Fibroblast of mammary gland (primary cell): Measurements from ENCODE around the gene ACOXL.

Source experiments
- DNase-seq: peaks from one replicate; pipeline ENCODE4 v3.0.0-alpha.2; 2010; ENCODE audit warnings: low read depth
- H3K4me3 ChIP-seq: 2 replicates; pipeline ENCODE4 v1.5.1; 2011; ENCODE audit warnings: low read depth, mild to moderate bottlenecking, low read length, moderate library complexity; ENCODE audit not compliant: control insufficient read depth
- TF ChIP-seq, protein P1 (sequence below): conservative IDR thresholded peaks from 2 replicates; pipeline ENCODE4 v1.5.1; 2011; ENCODE audit warnings: low read depth, low read length, inconsistent platforms; ENCODE audit not compliant: control insufficient read depth, insufficient read depth

ACOXL gene

DNA sequence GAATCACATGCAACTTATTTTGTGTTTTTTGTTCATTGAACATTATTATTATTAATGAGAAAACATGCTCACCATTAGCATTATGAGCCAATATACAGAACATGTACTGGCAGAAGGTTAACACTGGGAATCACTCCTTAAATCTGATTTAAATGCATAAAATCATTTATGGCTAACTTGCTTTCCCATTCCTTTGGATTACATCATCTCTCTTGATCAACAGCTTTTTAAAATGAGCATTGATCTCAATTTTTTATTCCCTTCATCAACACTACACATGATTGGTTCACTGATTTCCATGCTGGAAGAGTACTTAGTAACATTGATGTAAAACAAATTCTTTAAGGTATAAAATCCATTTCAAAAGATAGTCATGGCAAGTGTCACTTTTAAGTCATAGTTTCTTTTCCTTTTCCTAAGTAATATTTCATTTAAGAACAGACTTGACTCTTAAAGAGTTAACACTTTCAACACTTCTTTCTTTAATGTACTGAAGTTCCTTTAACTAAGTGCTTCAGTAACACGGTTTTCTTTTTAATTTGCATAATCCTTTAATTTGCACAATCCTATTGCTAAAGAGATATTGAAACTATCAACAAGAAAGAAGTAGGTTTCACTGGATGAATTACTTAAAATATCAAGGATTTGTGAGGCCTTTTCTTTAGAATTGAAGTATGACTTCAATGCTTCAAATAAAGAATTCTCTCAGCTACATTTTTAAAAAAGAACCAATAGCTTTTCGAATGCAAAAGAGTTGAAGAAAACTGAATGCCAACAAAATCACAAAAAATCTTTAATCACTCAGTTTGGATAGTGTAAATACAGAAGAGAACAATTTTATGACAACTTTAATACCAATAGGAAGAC, 29.6 kb upstream of the ACOXL start:
- TF ChIP-seq, protein P1, sequence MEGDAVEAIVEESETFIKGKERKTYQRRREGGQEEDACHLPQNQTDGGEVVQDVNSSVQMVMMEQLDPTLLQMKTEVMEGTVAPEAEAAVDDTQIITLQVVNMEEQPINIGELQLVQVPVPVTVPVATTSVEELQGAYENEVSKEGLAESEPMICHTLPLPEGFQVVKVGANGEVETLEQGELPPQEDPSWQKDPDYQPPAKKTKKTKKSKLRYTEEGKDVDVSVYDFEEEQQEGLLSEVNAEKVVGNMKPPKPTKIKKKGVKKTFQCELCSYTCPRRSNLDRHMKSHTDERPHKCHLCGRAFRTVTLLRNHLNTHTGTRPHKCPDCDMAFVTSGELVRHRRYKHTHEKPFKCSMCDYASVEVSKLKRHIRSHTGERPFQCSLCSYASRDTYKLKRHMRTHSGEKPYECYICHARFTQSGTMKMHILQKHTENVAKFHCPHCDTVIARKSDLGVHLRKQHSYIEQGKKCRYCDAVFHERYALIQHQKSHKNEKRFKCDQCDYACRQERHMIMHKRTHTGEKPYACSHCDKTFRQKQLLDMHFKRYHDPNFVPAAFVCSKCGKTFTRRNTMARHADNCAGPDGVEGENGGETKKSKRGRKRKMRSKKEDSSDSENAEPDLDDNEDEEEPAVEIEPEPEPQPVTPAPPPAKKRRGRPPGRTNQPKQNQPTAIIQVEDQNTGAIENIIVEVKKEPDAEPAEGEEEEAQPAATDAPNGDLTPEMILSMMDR = no peak
- no peak overlapping the region for H3K4me3 ChIP-seq
- no peak for DNase-seq

GRCh38 chr2:110707386-110707965, 24.9 kb upstream of the ACOXL start:
- TF ChIP-seq, protein P1 = no peak
- no peak for DNase-seq
- H3K4me3 ChIP-seq = no peak overlapping the region

DNA sequence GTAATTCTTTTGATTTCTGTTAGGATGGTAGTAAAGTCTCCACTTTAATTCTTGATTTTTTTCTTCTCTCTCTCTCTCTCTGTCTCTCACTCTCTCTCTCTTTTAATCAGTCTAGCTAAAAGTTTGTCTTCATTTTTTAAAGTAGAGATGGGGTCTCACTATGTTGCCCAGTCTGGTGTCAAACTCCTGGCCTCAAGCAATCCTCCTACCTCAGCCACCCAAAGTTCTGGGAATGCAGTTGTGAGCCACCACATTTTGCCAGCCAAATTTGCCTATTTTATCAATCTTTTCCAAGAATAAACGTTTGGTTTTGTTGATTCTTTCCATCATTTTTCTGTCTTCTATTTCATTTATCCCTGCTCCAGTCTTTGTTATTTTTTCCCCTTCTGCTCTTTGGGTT, 23.9 kb upstream of the ACOXL start:
- no peak overlapping the region for H3K4me3 ChIP-seq
- TF ChIP-seq, protein P1 = no peak
- DNase-seq = no peak

DNA sequence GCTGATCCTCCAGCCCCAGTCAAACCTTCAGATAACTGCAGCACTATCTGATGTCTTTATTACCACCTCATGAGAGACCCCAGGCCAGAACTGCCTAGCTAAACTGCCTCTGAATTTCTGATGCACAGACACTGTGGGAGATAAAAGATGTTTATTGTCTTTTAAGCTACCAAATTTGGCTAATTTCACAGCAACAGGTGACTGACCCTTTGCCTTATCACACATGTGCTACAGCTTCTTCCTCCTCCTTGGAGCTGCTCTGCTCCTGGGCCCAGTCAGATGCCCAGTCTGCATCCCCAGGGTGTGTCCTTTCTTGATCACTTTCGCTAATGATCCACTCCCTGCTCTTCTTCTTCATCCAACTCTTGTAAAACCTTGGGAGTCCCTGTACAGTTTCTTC, 19.6 kb upstream of the ACOXL start:
- no peak for DNase-seq
- no peak overlapping the region for H3K4me3 ChIP-seq
- TF ChIP-seq, protein P1 = no peak

DNA sequence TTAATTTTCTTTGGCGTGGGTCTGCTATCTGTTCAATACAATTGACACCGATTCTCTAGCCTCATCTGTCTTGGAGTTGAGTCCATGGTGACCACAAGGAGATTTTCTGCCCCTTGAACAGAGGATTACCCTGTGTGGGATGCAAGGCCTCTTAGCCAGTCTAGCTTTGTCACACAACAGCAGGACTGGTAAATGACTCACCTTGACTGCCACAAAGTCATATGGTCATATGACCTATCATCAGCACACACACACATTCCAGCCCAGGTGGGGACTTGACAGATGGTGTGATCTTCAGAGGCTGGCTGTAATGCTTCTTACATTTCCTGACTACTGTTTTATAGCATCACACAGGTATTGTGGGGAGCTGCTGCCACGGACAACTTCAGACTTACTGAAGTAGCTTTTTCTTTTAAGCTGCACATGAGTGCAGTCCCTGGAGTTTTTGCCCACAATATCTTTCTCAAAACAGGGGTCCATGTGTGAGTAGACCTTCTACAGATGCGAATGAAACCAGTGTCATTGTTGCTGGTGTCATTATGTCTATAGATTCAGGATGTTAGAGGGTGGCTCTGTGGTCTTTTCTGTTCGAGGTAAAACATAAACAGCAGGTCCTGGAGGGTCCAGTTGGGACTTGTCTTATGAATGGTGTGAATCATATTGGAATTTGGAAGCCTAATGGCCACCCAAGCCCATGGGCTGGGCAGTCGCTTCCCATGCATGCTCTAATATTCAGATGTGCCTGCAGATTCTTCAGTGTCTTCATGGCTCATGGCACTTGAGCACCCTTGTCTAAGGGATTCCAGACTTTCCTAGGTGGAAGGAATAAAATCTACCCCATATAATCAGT, 18.6 kb upstream of the ACOXL start:
- TF ChIP-seq, protein P1 = no peak
- no peak for DNase-seq
- H3K4me3 ChIP-seq = no peak overlapping the region

GRCh38 chr2:110714452-110715224, 17.7 kb upstream of the ACOXL start:
- H3K4me3 ChIP-seq = no peak overlapping the region
- DNase-seq = no peak
- TF ChIP-seq, protein P1 = no peak
